GM18517 (cell line): Measurements from ENCODE around the gene NRSN1.
"Not testable (repeated sequence)": the region's sequence is repeated elsewhere in the genome, so short reads cannot be mapped to it uniquely, and the experiment has no call there.

Source experiments
- ATAC-seq: cut with Tn5 transposase; IDR thresholded peaks from one replicate; pipeline ENCODE4 v1.9.1; 2021; ENCODE audit warnings: mild to moderate bottlenecking, moderate library complexity; ENCODE audit not compliant: unreplicated experiment

NRSN1 gene

DNA sequence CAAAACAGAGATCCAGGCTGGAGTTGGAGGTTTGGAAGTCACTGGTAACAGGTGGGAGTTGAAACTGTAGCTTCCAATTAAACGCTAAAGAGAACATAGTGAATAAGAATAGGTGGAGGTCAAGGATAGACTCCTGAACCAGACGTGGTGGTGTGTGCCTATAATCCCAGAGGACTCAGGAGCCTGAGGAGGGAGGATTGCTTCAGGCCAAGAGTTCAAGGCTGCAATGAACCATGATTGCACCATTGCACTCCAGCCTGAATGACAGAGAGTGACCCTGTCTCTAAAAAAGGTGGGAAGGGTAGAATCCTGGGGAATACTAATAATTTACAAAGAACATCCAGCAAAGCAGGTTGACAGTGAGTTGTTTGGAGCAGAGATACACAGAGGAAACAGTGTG, 13.6 kb downstream of the NRSN1 start:
- ATAC-seq = no peak

DNA sequence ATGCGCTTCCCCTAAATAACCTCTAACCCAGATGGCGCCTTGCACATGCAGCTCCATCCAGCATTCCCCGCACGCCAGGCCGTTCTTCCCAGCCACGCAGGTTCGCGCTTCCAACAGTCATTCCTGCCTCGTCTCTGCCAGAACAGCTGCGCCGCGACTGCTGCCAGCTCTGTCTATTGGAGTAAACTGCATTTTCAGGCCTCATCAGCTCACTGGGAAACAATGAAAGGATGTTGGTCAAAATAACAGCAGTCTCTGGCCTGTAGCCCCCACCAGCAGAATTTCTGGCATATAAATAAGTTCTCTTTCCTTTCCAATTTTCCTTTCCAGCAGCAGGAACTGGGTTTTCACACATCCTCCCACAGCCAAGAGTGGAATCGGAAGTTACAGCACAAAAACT, 14.6 kb downstream of the NRSN1 start:
- no peak for ATAC-seq

DNA sequence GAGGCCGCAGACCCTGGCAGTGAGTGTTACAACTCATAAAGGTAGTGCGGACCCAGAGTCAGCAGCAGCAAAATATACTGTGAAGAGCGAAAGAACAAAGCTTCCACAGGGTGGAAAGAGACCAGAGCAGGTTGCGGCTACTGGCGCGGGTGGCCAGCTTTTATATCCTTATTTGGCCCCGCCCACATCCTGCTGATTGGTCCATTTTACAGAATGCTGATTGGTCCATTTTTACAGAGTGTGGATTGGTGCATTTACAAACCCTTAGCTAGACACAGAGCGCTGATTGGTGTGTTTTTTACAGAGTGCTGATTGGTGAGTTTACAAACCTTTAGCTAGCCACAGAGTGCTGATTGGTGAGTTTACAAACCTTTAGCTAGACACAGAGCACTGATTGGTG, 16.7 kb downstream of the NRSN1 start:
- ATAC-seq = not testable (repeated sequence)

DNA sequence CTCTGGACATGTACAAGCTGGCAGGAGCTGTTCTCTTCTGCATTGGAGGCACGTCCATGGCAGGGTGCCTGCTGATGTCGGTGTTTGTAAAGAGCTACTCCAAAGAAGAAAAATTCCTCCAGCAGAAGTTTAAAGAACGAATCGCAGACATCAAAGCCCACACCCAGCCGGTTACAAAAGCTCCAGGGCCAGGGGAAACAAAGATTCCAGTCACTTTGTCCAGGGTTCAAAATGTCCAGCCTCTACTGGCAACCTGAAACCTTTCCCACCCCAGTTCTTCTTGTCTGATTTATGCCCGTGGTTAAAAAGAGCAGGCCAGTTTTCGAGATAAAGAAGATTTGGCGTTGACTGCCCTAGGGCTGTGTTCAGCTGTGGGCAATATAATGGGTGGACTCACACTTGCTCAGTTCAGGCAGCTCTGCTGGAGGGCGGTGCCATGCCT, 19.7 kb downstream of the NRSN1 start:
- no peak for ATAC-seq

DNA sequence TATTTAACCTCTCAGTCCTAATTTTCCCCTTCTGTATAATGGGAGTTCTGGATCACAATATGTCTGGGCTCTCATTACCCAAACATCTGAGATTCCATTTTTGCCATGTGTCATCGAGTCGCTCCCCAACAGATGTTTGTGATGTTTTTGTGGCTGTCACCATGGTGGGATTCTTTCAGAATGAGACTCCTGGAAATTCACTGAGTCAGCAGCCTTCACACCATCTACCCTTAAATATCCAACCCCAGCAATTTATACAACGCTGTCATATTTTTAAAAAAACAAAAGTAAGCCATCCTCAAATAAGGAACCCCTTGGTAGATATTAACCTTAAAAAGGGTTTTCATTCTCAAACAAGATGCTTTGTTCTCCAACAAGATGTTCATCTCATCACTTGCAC, 20.9 kb downstream of the NRSN1 start:
- ATAC-seq = no peak

DNA sequence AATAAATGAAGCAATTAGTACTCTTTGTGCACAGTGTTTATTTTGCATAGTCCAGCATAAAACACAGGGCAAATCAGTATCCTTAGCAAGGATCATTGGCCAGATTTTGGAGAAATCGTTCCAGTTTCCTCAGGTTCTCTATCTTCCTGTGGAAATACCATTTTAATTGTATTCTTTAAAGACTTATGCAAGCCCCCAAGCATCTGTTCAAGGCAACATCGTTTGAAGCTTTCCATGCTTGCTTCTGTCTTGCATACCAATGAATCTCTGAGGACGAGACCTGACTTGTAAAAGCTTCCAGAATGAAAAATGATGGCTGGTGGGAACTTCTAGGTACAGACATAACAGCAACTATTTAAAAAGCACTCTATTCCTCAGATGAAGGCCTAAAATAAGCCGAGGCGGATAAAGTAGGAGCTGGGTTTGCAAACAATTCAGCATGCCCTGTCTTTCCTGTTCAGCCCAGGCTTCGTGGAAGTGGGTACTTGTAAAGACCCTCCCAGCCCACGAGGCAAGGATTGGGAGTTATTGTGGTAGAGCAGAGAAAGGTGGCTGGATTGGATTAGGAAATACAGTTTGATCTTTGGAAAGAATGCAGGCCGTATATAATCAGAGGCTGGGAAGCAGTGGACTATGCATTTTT, 21.6 kb downstream of the NRSN1 start:
- ATAC-seq = no peak

DNA sequence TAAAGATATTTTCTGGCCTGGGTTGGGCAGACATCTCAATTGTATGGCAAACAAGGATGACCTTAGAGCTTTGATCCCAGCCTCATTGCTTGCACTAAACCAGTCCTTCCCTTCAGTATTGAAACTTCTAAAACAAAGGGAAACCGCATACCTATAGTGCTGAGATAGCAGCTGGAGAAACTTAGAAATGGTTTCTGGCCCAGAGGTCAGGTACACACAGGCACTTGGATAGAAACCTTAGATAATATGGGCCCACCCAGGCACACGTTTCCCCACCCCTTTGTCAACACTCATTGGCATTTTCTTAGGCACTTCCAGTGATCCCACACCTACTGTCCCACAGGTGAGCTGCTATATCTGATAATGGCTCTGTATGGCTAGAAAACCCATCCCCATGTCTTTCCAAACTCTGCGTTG, 22.1 kb downstream of the NRSN1 start:
- ATAC-seq = no peak

DNA sequence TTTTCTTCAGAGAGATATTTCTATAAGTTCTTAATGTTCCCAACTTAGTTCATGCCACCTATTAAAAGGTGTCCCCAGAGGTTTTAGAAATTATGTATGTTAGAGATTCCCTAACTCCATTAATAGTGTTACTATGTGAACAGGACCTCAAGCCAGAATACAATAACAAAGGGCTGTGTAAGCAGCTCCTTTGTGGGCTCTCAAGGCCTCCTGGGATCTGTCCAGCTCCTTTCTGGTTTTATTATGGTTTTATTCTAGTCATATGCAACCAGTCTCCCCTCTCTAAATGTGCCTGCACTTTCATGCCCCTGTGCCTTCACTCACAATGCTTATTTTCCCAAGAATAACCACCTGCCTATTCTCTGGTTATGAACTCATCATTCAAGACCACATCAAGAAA, 22.7 kb downstream of the NRSN1 start:
- ATAC-seq = no peak

DNA sequence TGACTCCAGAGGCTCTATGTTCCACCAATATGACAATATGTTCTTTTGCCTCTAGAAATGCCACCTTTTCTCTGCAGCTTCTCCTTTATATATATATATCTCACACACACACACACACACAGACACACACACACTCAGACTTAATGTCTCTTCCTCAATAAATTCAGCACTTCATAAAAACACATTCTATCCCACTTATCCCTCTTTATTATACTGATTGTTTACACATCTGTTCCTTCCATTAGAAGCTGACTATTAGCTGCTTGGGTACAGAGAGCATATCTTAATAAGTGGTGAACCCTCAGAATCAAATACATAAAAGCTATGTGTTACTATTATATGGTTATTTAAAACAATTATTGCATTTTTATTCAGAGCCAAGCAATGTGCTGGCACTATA, 23.3 kb downstream of the NRSN1 start:
- no peak for ATAC-seq

DNA sequence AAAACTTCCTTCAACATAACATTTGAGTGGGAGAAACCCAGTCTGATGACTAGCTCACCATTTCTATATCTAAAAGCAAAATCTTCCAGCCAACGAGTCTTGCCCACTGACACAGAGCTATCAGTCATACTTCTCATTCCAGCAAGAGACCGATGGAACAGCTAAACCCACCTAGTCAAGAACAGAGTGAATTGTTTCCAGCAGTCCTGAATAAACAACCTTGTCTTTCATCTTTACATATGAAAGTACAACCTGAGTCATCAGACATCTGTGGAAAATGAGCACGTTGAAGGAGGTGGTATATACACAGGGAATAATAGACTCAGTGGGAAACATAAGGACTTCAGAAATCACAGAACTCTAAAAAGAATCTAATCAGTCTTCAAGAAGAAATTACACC, 23.8 kb downstream of the NRSN1 start:
- ATAC-seq = no peak

DNA sequence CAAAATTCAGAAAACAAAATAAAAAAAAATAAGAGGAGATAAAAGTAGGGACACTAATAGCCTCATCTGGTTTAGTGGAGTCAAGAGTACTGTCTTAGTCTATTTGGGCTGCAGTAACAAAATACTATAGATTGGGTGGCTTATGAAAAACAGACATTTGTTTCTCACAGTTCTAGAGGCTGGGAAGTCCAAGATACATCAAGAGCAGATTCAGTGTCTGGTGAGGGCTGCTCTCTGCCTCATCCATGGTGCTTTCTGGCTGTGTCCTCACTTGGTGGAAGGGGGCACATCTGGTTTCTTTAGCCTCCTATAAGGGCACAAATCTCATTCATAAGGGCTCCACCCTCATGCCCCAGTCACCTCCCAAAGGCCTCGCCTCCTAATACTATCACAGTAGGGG, 26.0 kb downstream of the NRSN1 start:
- ATAC-seq = no peak

DNA sequence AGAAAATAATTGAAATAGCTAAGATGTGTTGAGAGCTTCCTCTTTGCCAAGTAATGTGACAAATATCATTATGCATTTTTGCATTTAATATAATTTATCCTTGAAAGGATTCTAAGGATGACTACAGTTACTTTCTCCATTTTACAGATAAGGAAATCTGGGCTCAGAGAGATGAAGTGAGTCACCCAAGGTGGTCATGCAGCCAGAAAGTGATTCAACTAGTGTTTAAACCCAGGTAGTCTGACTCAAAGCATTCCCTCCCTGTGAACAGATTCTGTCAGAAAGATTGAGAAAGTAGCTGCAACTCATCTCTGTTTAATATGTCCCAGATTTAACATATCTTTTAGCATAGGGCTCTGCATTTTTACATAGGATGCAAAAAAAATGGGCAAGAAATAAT, 28.1 kb downstream of the NRSN1 start:
- no peak for ATAC-seq

DNA sequence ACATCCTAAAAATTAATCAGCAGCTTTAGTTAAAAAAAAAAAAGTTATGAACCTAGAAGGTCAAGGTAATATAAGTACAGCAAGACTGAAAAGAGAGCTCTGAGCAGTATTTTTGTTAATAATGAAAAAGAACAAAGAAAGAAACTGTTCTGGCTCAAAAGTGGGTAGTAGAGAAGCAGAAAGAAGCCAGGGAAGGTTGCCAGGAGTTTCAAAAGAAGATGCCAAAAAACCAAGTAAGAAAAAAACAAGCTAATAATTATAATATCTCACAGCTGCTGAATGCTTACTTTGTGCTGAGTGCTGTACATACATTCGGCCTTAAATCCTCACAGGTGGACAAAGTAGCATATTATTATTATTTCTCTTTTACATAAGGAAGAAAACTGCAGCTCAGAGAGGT, 31.9 kb downstream of the NRSN1 start:
- no peak for ATAC-seq

DNA sequence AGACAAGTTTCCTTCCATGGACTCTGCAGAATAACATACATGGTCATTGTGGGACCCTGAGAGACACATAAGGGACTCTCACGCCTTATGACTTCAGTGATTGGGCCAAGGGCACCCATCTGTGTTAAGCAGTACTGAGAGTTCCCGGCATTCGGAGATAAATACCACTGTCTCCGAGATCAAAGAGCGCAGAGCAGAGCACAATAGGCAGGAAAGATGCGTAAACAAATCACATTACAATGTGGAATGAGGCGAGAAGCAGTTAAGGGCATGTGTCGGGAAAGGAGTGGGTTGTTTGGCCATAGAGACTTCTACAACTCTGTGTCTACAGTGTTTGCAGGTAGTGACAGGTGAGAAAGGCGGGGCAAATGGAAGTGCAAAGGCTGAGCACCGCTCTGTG, 57.6 kb downstream of the NRSN1 start:
- no peak for ATAC-seq

DNA sequence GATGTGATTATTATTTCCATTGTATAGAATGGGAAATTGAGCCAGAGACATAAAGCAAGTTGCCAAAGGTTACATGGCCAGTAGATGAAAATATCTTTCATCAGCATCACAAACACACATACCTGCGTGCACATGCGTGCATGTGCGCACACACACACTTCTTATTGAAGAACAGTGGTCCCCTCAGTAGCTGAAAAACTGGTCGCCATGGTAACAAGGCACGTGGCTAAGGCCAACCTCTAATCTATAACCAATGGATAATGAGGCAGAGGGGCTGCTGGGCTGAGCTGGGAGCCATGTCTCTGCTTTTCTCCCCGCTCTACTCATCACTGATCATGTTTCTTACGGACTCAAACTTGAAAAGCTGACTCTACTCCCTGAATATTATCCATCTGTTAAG, 60.3 kb downstream of the NRSN1 start:
- no peak for ATAC-seq

DNA sequence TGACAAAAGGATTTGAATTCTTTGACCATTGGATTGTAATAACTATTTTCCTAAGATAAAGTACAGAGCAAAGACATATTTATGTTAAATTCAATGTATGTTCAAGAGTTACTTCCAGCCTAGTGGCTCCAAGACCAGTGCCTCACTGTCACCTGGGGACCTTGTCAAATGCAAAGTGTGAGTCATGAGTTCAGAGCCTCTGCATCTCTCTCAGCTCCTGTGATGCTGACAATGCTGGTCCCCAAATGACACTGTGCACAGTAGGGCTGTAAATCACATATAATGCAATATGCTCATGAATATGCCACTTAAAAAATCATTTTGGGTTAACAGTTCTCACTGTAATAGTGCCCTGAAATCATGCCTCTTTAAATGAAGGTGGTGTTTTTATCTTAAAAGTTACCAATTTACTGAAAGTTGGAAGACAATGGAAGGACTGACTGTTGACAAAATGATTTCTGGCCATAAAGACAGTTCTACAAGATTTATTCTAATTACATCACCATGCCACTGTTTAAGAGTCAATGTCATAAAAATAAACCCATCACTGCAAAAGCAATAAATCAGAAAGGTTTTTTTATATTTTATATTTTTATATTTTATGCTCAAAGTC, 62.1 kb downstream of the NRSN1 start:
- ATAC-seq = no peak

DNA sequence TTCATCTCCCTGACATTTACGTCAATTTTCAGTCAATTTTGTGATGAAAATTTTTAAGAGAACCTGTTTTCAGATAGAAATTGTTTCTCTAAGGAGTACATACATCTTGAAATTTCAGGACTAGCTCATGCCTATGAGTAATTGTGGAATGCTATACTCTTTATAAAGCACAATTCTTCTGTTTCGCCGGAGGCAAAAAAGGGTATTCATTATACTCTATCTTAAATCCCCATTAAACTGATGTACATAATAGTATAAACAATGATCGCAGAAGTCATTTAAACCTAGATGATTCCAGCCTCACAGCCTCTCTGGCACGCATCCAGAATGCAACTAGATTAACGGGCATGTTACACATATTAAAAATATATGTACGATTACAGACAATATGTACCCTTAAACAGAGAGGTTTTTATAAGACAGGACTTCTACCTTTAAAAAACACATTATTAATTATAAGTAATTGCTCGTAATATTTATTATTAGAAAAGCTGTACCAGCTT, 62.6 kb downstream of the NRSN1 start:
- no peak for ATAC-seq

DNA sequence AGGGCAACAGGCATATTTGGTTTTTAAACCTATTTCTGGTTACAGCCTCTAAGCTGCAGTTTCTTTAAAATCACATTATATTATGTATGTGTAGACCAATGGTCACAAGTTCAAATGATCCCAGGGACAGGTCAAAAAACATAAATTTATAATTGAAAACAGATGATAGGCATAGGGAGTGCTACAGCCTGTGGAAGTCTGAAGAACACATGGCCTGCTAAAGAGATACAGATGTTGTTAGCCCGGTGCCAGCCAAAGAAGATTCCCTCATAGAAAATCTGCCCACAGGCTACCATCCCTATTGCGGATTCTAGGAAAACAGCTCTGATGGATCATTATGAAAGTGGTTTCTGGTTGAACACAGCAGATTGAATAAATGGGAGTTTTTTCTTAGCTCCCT, 65.3 kb downstream of the NRSN1 start:
- ATAC-seq = no peak

DNA sequence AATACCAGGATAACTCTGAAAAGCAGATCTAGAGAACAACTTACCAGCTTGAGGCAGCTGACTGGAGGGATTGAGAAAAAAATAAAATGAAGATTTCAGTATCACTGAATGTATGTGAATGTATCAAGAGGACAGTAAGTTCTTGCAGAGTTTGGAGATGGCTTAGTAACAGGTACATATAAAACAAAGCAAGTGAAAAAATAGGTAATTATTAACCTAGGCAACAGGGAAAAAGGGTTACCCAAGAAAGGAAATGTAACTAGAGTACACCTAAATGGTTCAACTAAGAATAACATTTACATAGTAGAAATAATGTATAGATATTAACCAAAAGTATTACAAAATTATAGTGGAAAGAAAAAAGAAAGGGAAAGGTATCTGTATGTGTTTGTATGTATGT, 67.3 kb downstream of the NRSN1 start:
- no peak for ATAC-seq

DNA sequence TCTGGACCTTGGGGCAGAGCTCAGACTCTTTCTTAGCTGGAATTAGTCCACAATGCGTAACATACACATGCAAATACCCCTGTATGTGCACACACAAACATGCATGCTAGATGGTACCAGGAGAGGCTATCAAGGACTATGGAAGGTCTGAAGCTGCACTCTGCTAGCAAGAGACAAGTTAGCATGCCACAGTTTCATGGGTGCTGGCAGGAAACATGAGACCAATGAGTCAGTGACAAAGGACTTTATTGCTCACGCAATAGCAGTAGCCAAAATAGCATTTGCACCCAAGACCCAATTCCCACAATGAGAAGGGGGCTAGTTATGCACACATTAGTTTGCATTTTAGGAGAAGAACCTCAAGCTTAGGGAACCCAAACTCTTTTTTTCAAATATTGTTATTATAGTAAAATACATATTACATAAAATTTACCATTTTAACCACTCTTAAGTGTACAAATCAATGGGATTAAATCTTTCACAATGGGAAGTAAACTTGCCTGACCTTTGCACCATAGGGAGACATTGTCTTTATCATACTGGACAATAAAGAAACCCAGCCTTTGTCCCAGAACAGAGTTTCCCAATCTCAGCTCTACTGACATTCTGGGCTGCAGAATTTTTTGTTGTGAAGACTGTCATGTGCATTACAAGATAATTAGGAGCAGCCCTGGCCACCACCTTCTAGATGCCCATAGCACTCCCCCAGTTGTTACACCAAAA, 69.1 kb downstream of the NRSN1 start:
- ATAC-seq = no peak

DNA sequence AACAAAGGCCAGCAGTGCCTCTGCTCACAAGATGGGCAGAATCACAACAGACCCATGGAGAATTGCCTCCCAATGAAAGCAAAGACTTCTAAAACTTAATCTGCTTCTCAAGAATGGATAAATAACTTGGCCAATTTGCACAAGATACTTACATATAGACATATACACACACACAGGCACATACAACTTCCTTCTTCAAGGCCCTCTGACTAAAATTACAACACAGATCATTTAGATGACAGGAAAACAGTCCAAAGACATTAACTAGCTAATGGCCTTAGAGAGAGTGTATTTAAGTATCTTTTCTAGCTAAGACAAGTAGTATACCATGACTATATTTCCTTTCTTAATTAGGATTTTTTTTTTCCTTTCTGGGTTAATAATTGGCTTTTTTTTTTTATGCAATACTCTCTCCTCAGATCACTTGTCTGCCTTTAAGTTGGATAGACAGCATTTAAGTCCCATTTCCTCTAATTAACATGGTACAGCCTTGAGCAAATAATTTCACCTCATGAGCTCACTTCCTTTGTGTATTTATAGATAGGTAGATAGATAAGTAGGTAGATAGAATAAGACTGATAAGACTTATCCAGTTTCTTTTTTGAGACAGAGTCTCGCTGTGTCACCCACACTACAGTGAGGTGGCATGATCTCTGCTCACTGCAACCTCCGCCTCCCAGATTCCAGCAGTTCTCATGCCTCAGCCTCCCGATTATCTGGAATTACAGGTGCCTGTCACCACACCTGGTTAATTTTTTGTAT, 70.0 kb downstream of the NRSN1 start:
- ATAC-seq = no peak
